PC-9 (cell line): Measurements from ENCODE around the gene MATCAP1.

Source experiments
- EZH2 ChIP-seq: fragments of 200-600 bp; sonication (generic); IDR thresholded peaks from 2 replicates; pipeline ENCODE4 v1.8.0; 2017; ENCODE audit warnings: antibody characterized with exemption, low read depth
- TF ChIP-seq, protein P1 (sequence below): fragments of 200-600 bp; sonication (generic); conservative IDR thresholded peaks from 2 replicates; pipeline ENCODE4 v1.6.1; 2017; ENCODE audit warnings: mixed run types, antibody characterized with exemption, mild to moderate bottlenecking, moderate library complexity

DNA sequence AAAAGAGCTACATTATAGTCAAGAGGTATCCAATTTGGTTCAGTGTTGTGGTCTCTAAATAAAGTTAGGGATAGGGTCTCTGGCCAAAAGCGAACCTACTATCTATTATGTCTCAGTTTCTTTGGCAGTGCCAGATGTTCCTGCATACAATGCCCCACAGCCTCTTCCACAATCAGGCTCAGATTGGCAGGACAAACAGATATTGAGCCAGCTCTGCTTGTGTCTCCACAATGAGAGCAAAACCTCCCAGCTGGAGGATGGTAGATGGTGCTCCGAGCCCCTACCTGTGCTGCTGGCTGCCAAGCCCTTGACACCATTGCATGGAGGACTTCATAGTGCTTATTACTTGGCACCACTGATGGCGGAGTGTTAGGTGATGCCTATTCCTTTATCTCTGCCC, 54.3 kb downstream of the MATCAP1 start:
- TF ChIP-seq, protein P1, sequence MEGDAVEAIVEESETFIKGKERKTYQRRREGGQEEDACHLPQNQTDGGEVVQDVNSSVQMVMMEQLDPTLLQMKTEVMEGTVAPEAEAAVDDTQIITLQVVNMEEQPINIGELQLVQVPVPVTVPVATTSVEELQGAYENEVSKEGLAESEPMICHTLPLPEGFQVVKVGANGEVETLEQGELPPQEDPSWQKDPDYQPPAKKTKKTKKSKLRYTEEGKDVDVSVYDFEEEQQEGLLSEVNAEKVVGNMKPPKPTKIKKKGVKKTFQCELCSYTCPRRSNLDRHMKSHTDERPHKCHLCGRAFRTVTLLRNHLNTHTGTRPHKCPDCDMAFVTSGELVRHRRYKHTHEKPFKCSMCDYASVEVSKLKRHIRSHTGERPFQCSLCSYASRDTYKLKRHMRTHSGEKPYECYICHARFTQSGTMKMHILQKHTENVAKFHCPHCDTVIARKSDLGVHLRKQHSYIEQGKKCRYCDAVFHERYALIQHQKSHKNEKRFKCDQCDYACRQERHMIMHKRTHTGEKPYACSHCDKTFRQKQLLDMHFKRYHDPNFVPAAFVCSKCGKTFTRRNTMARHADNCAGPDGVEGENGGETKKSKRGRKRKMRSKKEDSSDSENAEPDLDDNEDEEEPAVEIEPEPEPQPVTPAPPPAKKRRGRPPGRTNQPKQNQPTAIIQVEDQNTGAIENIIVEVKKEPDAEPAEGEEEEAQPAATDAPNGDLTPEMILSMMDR: no peak
- no peak for TF ChIP-seq EZH2
